K562 (cell line): ENCODE measurements around the gene SMOC2. TPM values are rescaled to one million over a fixed set of nuclear protein-coding genes. Genes with fewer than 3 reads are reported as not detected.

Source experiments
- ATAC-seq: fragments of 200-7000 bp; cut with Tn5 transposase; 3 replicates; pipeline ENCODE4 v1.9.1; 2020; ENCODE audit warnings: moderate library complexity
- BruUV-seq: library from RNA; stranded (reverse); fragments of 400-500 nt; replicated peaks from 2 replicates; lab custom pipeline; 2021; lab: Mats Ljungman, UMichigan
- CTCF ChIA-PET: fragments of 300-600 bp; formaldehyde crosslinking; extraction: SDS; loops from one replicate; lab custom pipeline; 2021; ENCODE audit warnings: low intra/inter-chr PET ratio; lab: Yijun Ruan, JAX
- POLR2A ChIA-PET: fragments of 300-600, 350-650 bp; sonication (Branson Sonifier 250); formaldehyde crosslinking; extraction: SDS; loops from one replicate; lab custom pipeline; 2021; ENCODE audit warnings: antibody characterized with exemption, inconsistent platforms; lab: Yijun Ruan, JAX
- DNase-seq, 4 experiments: peaks; one replicate each; pipeline versions ENCODE4 v3.0.0 to v3.0.0-alpha.2; 2011 to 2018; ENCODE audit warnings: low spot score in 3 of 4, mixed read lengths in 3 of 4; ENCODE audit errors: extremely low read depth in 1 of 4
- FAIRE-seq: peaks from 2 replicates; lab custom pipeline; 2011; peaks lifted over from hg19 to GRCh38; lab: Jason Lieb, UNC
- H2AFZ ChIP-seq: 2 replicates; pipeline ENCODE4 v1.6.0; 2011; ENCODE audit warnings: low read depth, low read length, control low read depth, inconsistent platforms
- H3K27ac ChIP-seq: fragments of 200-600 bp; 3 replicates; pipeline ENCODE4 v1.8.0; 2011; ENCODE audit warnings: low read depth, mild to moderate bottlenecking, control low read depth, inconsistent platforms, low read length, moderate library complexity, mixed read lengths; ENCODE audit errors: extremely low read depth
- H3K27me3 ChIP-seq, 2 experiments: fragments of 300-600 bp in 1 of 2; 2 replicates in 1 of 2; 3 replicates in 1 of 2; pipeline versions ENCODE4 v1.6.0 to v1.8.0; 2011; ENCODE audit warnings: inconsistent platforms in 2 of 2, low read length in 2 of 2, mild to moderate bottlenecking in 1 of 2, mixed read lengths in 1 of 2, moderate library complexity in 1 of 2; ENCODE audit not compliant: control insufficient read depth in 2 of 2, insufficient read depth in 2 of 2
- H3K36me3 ChIP-seq: fragments of 300-600 bp; 3 replicates; pipeline ENCODE4 v1.8.0; 2011; ENCODE audit warnings: mild to moderate bottlenecking, low read length, inconsistent platforms; ENCODE audit not compliant: control insufficient read depth, insufficient read depth
- H3K4me1 ChIP-seq, 2 experiments: fragments of 200-600 bp in 1 of 2; replicated peaks in 1 of 2; 2 replicates in 1 of 2; 3 replicates in 1 of 2; pipeline versions ENCODE4 v1.5.1 to v1.8.0; 2011; ENCODE audit warnings: inconsistent platforms in 2 of 2, low read length in 2 of 2, mild to moderate bottlenecking in 1 of 2, mixed read lengths in 1 of 2, moderate library complexity in 1 of 2; ENCODE audit not compliant: control insufficient read depth in 2 of 2, insufficient read depth in 2 of 2
- H3K4me2 ChIP-seq: 2 replicates; pipeline ENCODE4 v1.6.1; 2011; ENCODE audit warnings: low read length, control low read depth, inconsistent platforms, mixed read lengths; ENCODE audit not compliant: insufficient read depth
- H3K4me3 ChIP-seq: fragments of 200-600 bp; sonication (generic), shearing (Covaris generic); 2 replicates; pipeline ENCODE4 v1.5.1; 2016; ENCODE audit warnings: control low read depth, inconsistent platforms
- H3K79me2 ChIP-seq: fragments of 200-600 bp; 3 replicates; pipeline ENCODE4 v1.8.0; 2011; ENCODE audit warnings: low read length, inconsistent platforms; ENCODE audit not compliant: control insufficient read depth, insufficient read depth
- H3K9ac ChIP-seq, 2 experiments: 2 replicates each; pipeline versions ENCODE4 v1.6.0 to v1.6.1; 2011; ENCODE audit warnings: low read depth in 2 of 2, low read length in 2 of 2, control low read depth in 1 of 2, inconsistent platforms in 1 of 2, mild to moderate bottlenecking in 1 of 2, mixed read lengths in 1 of 2; ENCODE audit not compliant: insufficient read depth in 1 of 2
- H3K9me1 ChIP-seq: one replicate; pipeline ENCODE4 v1.6.0; 2011; ENCODE audit warnings: inconsistent platforms, mild to moderate bottlenecking, low read length, moderate library complexity; ENCODE audit not compliant: control insufficient read depth, insufficient read depth
- H3K9me3 ChIP-seq: replicated peaks from 2 replicates; pipeline ENCODE4 v1.5.1; 2011; ENCODE audit warnings: low read depth, low read length, inconsistent platforms; ENCODE audit not compliant: control insufficient read depth, insufficient read depth
- H4K20me1 ChIP-seq: replicated peaks from 2 replicates; pipeline ENCODE4 v1.6.1; 2011; ENCODE audit warnings: low read length, inconsistent platforms, mixed read lengths; ENCODE audit not compliant: control insufficient read depth, insufficient read depth
- ARHGAP35 ChIP-seq: fragments of 450-650 bp; IDR thresholded peaks from 2 replicates; pipeline ENCODE4 v1.6.1; 2018; ENCODE audit not compliant: partially characterized antibody
- SOX6 ChIP-seq: fragments of 450-650 bp; IDR thresholded peaks from 2 replicates; pipeline ENCODE4 v1.6.1; 2014; ENCODE audit warnings: mild to moderate bottlenecking
- SP1 ChIP-seq: sonication (generic); formaldehyde crosslinking; IDR thresholded peaks from 2 replicates; pipeline ENCODE4 v1.8.1; 2022; ENCODE audit warnings: mild to moderate bottlenecking, missing genetic modification reagents
- TEAD4 ChIP-seq, 2 experiments: sonication (generic) in 1 of 2; formaldehyde crosslinking in 1 of 2; IDR thresholded peaks; 2 replicates each; pipeline versions ENCODE4 v1.6.1 to v1.8.0; 2012 to 2022; ENCODE audit warnings: borderline replicate concordance in 1 of 2, inconsistent platforms in 1 of 2, low read length in 1 of 2, mild to moderate bottlenecking in 1 of 2, missing genetic modification reagents in 1 of 2
- ZC3H4 ChIP-seq: sonication (generic); formaldehyde crosslinking; IDR thresholded peaks from 2 replicates; pipeline ENCODE4 v1.9.0; 2021; ENCODE audit warnings: missing genetic modification reagents, borderline replicate concordance
- WGBS: fragments of 100-300 bp; shearing (Covaris generic); methylation state at CpG from one replicate; pipeline ENCODE4 v1.1.6; 2016; ENCODE audit warnings: low coverage, mixed read lengths; ENCODE audit not compliant: insufficient coverage; ENCODE audit errors: missing lambda C conversion rate; 5-methylcytosine and 5-hydroxymethylcytosine counted together
- in situ Hi-C: fragments of 300-500 bp; cut with MboI; formaldehyde crosslinking; loops from 4 replicates; pipeline ENCODE4 v1.15.0; 2018; ENCODE audit warnings: inconsistent platforms, mixed read lengths
- intact Hi-C: fragments of 100-400 bp; cut with micrococcal nuclease; formaldehyde crosslinking; loops from 2 replicates; pipeline ENCODE4 v1.14.2; 2022
- polyA plus RNA-seq, 8 experiments: library from polyadenylated mRNA; depleted of rRNA in 4 of 8; stranded (reverse) in 5 of 8; unstranded in 3 of 8; fragments of >200 nt; fragmentation: Nextera tagmentation in 2 of 8; fragmentation: Illumina TruSeq in 1 of 8; extraction: Ambion mirVana in 2 of 8; extraction: Trizol in 1 of 8; gene quantifications; 2 replicates each; pipeline versions ENCODE4 v1.2.1 to v1.2.3, GENCODE V29; 2011 to 2014; ENCODE audit warnings: inconsistent platforms in 1 of 8, missing spikeins in 1 of 8
- total RNA-seq, 7 experiments: library from RNA; depleted of rRNA in 6 of 7; stranded (reverse); fragments of >200 nt in 6 of 7; fragmentation: Illumina TruSeq in 2 of 7; extraction: Trizol in 2 of 7; gene quantifications; 2 replicates each; pipeline versions ENCODE4 v1.2.1 to v1.2.3, GENCODE V29; 2011 to 2021; ENCODE audit warnings: low replicate concordance in 1 of 7
- TF ChIP-seq, protein P1 (sequence below): fragments of 250-450 bp; sonication (Bioruptor Pico); IDR thresholded peaks from 2 replicates; pipeline ENCODE4 v1.6.1; 2021; ENCODE audit warnings: mild to moderate bottlenecking
- TF ChIP-seq, protein P2 (sequence below): fragments of 250-450 bp; sonication (Bioruptor Pico); IDR thresholded peaks from 2 replicates; pipeline ENCODE4 v1.8.0; 2021; ENCODE audit warnings: borderline replicate concordance, mild to moderate bottlenecking, moderate library complexity; ENCODE audit not compliant: poor library complexity, severe bottlenecking

SMOC2 gene
- total and polyA plus RNA-seq, 9 of the 15 experiments (the other 6 are each of a cell fraction or from before 2014, with no cell fraction given): 0.45 to 2.3 (median 1.1) TPM

DNA sequence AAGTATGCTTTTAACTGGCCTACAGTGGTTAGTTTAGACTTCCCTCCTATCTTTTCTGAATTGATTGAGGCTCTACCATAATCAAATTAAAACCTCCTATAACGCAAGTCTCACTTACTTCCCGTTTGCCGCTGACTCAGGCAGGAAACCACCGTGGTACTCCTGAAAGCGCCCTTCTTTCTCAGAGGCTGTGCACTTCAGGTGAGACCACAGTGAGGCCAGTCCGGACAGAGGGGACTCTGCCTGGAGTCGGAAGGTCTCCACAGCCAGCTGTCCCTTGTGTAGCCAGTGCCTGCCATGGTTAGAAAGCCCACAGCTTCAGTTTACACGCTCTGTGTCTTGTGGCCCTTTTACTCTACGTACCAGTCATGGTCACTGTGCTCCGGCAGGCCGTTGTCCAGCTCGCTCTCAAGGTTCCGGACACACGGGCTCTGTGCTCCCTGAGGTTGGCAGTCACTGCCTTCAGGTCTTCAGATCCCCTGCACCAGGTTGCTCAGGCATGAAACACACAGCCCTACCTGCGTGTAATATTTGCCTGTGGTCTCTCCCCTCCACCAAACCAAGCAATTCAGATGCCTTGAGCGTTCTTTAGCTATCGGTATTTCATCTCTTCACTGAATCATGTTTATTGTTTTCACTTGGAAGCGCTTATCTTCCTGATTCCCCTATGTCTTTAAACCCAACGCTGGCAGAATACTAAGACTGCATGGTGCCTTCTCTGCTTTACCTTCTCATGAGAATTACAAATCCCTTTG lies 178.8 kb downstream of the SMOC2 start:
- Histone ChIP-seq H3K27me3 (peaks cover 0 to 22% of the 10 kb centered on the region in 2 experiments; a peak in 2 of 5 replicates), H3K9me3 (no peaks in the 10 kb centered on the region), H3K9me1 (no peaks in the 10 kb centered on the region), H4K20me1 (no peaks in the 10 kb centered on the region), H3K4me1 (no peaks in the 10 kb centered on the region), H3K79me2 (no peaks in the 10 kb centered on the region), H3K36me3 (no peaks in the 10 kb centered on the region), H3K27ac (no peak overlapping the region), H3K4me3 (no peak overlapping the region), H2AFZ (no peak overlapping the region), H3K4me2 (no peak overlapping the region)
- POLR2A ChIA-PET: interaction anchor here (0.6 to 1.8 kb wide), 2 partner anchors 10 to 42 kb away, joined by 3 to 4 read pairs; no protein-coding TSS in a partner anchor
- no TSS peak for BruUV-seq
- CTCF ChIA-PET: no interaction called here
- DNase-seq (no peak), FAIRE-seq (no peak), ATAC-seq (no peak)
- intact Hi-C loops: no loop called here
- in situ Hi-C loops: no loop called here
- TF ChIP-seq, protein P1, sequence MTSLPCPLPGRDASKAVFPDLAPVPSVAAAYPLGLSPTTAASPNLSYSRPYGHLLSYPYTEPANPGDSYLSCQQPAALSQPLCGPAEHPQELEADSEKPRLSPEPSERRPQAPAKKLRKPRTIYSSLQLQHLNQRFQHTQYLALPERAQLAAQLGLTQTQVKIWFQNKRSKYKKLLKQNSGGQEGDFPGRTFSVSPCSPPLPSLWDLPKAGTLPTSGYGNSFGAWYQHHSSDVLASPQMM (CRISPR knock-in tag): no peak
- no peak for TF ChIP-seq ZC3H4 (CRISPR knock-in tag)
- no peak for TF ChIP-seq ARHGAP35
- TF ChIP-seq, protein P2, sequence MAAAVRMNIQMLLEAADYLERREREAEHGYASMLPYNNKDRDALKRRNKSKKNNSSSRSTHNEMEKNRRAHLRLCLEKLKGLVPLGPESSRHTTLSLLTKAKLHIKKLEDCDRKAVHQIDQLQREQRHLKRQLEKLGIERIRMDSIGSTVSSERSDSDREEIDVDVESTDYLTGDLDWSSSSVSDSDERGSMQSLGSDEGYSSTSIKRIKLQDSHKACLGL (CRISPR knock-in tag): no peak
- no peak for TF ChIP-seq SOX6
- TF ChIP-seq SP1: no peak
- TF ChIP-seq TEAD4 (IDR thresholded peaks at IDR 0.05; ENCODE audit: low read length): no peak
- TF ChIP-seq TEAD4 (CRISPR knock-in tag; IDR thresholded peaks at IDR 0.05; ENCODE audit: borderline replicate concordance): no peak
- TF ChIP-seq, all 486 proteins: peak for 0
- 24% methylated on average over 19 of the region's 19 CpGs for WGBS
- H3K9ac ChIP-seq: no peak overlapping the region
